Mucosa of stomach (tissue), 1 donor: ENCODE data around the gene NPIPA1.
"Not testable (repeated sequence)": the region's sequence is repeated elsewhere in the genome, so short reads cannot be mapped to it uniquely, and the experiment has no call there.

Experiments used
- H3K27me3 ChIP-seq: one replicate; pipeline ENCODE4 v1.7.0; 2013; ENCODE audit warnings: mild to moderate bottlenecking, low read length; ENCODE audit not compliant: control insufficient read depth, insufficient read depth
- H3K36me3 ChIP-seq: one replicate; pipeline ENCODE4 v1.7.0; 2013; ENCODE audit warnings: low read length; ENCODE audit not compliant: control insufficient read depth, insufficient read depth
- H3K4me1 ChIP-seq: one replicate; pipeline ENCODE4 v1.7.0; 2013; ENCODE audit warnings: mild to moderate bottlenecking, low read length; ENCODE audit not compliant: control insufficient read depth, insufficient read depth
- H3K4me3 ChIP-seq: one replicate; pipeline ENCODE4 v1.7.0; 2013; ENCODE audit warnings: low read length
- H3K9ac ChIP-seq: one replicate; pipeline ENCODE4 v1.7.0; 2013; ENCODE audit warnings: mild to moderate bottlenecking, low read length, moderate library complexity
- H3K9me3 ChIP-seq: one replicate; pipeline ENCODE4 v1.7.0; 2013; ENCODE audit warnings: mild to moderate bottlenecking, low read length, moderate library complexity; ENCODE audit not compliant: control insufficient read depth
- donor health status: Pancreatic carcinoma.

The NPIPA1 gene

DNA sequence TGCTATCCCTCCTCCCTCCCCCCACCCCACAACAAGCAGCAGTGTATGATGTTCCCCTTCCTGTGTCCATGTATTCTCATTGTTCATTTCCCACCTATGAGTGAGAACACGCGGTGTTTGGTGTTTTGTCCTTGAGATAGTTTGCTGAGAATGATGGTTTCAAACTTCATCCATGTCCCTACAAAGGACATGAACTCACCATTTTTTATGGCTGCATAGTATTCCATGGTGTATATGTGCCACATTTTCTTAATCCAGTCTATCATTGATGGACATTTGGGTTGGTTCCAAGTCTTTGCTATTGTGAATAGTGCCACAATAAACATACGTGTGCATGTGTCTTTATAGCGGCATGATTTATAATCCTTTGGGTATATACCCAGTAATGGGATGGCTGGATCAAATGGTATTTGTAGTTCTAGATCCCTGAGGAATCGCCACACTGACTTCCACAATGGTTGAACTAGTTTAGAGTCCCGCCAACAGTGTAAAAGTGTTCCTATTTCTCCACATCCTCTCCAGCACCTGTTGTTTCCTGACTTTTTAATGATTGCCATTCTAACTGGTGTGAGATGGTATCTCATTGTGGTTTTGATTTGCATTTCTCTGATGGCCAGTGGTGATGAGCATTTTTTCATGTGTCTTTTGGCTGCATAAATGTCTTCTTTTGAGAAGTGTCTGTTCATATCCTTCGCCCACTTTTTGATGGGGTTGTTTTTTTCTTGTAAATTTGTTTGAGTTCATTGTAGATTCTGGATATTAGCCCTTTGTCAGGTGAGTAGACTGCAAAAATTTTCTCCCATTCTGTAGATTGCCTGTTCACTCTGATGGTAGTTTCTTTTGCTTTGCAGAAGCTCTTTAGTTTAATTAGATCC lies 56.3 kb downstream of the NPIPA1 start:
- H3K27me3 ChIP-seq, H3K4me1 ChIP-seq, H3K9me3 ChIP-seq, H3K4me3 ChIP-seq, H3K9ac ChIP-seq, H3K36me3 ChIP-seq: not testable (repeated sequence)

DNA sequence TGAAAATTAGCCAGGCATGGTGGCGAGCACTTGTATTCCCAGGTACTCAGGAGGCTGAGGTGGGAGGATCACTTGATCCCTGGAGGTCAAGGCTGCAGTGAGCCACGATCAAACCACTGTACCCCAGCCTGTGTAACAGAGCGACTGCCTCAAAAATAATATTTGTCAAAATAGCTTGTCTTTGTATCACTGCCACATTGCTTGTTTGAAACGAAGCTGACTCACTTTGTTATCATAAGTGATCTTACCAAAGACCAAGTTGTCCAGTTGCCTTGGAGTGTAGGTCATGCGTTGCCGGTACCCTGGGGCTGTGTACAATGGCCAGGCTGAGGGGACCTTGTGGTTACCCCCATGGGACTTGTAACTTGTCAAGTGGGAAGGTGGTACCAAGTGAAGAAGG lies 59.5 kb downstream of the NPIPA1 start:
- H3K4me3 ChIP-seq, H3K9me3 ChIP-seq, H3K36me3 ChIP-seq, H3K9ac ChIP-seq, H3K4me1 ChIP-seq, H3K27me3 ChIP-seq: not testable (repeated sequence)

DNA sequence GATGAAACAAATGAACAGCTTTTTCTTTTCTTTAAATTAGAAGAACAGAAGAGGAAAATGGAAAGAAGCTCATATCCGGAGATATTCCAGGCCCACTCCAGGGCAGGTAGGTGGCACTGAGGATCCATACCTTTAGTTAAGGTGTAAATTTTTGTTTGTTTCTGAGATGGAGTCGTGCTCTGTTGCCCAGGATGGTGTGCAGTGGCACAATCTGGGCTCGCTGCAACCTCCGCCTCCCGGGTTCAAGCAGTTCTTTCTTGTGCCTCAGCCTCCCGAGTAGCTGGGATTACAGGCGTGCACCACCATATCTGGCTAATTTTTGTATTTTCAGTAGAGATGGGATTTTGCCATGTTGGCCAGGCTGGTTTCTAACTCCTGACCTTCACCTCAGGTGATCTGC lies 61.1 kb downstream of the NPIPA1 start:
- H3K4me1 ChIP-seq, H3K4me3 ChIP-seq, H3K9ac ChIP-seq, H3K36me3 ChIP-seq, H3K27me3 ChIP-seq, H3K9me3 ChIP-seq: not testable (repeated sequence)

DNA sequence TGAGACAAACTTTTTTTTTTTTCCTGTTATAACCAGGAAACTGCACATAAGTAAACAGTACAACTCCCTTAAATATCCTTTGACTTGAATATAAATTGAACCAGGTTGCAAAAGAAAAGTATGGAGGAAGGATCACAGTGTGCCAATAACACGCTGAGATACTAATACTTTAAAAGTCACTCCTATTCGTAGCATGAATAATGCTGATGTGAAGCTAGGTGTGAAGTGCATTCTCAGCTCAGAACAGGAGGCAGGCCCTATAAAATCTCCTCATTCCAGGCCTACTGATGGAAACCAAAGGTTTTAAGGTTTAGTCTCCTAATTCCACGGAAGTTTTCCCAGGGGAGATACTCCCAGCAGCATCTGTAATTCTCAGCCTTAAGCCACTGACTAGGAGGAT lies 62.6 kb downstream of the NPIPA1 start:
- not testable (repeated sequence) for H3K9me3 ChIP-seq, H3K9ac ChIP-seq, H3K4me3 ChIP-seq, H3K36me3 ChIP-seq, H3K4me1 ChIP-seq, H3K27me3 ChIP-seq
